Measurements from ENCODE around the gene MORN5.

Gene MORN5

GRCh38 chr9:122128969-122129343 lies 30.8 kb upstream of the MORN5 start:
- TF ChIP-seq GATA2 (IDR thresholded peaks at IDR 0.05; ENCODE audit: low read depth, low read length) (no peak), GATA3 (IDR thresholded peaks at IDR 0.05; ENCODE audit: low read depth, low read length) (no peak)

DNA sequence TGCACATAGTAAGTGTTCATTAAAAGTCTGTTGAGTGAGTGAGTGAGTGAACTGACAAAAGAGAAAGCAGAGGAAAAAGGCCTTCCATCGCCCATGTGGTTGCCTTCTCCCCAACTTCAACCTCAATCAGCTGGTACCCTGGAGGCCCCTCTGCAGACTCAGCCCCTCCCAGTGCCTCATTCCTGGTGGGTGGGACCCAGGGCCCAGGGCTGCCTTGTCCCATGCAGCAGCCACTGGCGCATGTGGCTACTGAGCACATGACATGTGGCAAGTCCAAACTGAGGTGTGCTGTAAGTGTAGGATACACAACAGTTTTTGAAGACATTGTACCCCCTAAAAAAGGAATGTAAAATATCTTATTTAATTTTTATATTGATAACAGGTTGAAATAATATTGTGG lies 29.7 kb upstream of the MORN5 start:
- TF ChIP-seq GATA3 (IDR thresholded peaks at IDR 0.05; ENCODE audit: low read depth, low read length) (no peak), GATA2 (IDR thresholded peaks at IDR 0.05; ENCODE audit: low read depth, low read length) (no peak)

- no peak for TF ChIP-seq GATA3 (IDR thresholded peaks at IDR 0.05; ENCODE audit: low read depth, low read length)
- no peak for TF ChIP-seq GATA2 (IDR thresholded peaks at IDR 0.05; ENCODE audit: low read depth, low read length)
Measured at GRCh38 chr9:122130837-122131236, 28.9 kb upstream of the MORN5 start.

GRCh38 chr9:122131401-122132001 lies 28.2 kb upstream of the MORN5 start:
- no peak for TF ChIP-seq GATA2 (IDR thresholded peaks at IDR 0.05; ENCODE audit: low read depth, low read length)
- no peak for TF ChIP-seq GATA3 (IDR thresholded peaks at IDR 0.05; ENCODE audit: low read depth, low read length)

- TF ChIP-seq GATA3 (IDR thresholded peaks at IDR 0.05; ENCODE audit: low read depth, low read length) = no peak
- TF ChIP-seq GATA2 (IDR thresholded peaks at IDR 0.05; ENCODE audit: low read depth, low read length) = no peak
Measured at GRCh38 chr9:122132539-122132938, 27.2 kb upstream of the MORN5 start.

DNA sequence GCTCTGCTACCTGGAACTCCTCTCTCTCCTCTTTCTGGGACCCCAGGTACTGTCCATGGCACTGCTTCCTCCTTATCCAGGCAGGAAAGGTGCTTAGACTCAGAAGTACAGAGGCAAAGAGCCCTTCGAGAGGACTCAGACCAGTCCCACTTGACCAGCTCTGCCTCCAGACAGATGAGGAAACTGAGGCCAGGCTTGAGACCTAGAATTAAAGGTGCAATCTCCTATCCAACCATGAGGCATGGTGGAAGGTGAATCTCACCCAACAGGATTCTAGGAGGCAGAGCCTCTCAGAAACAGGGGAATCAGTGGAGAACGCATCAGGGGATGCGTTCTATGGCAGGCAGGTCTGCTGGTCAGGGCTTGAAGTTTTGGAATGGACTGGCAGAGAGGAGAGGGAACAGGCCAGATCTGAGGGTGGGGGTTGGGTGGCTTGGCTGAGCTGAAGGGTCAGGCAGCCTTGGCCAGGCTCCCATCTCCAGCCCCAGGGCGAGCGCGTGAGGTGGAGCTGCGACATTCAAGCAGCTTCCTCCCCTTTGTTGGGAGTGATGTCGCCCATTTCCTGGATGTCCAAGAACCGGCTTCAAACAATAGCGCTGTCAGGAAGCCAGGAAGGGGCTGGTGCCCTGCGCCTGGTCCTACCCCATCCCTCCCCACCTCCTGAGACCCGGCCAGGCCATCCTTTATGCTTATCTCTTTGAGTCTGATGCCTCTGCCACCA lies 26.3 kb upstream of the MORN5 start:
- TF ChIP-seq GATA2 (IDR thresholded peaks at IDR 0.05; ENCODE audit: low read depth, low read length) = no peak
- TF ChIP-seq GATA3 (IDR thresholded peaks at IDR 0.05; ENCODE audit: low read depth, low read length) = no peak

- TF ChIP-seq GATA2 (IDR thresholded peaks at IDR 0.05; ENCODE audit: low read depth, low read length) (no peak; the same call in 1 of the 2 replicates), GATA3 (IDR thresholded peaks at IDR 0.05; ENCODE audit: low read depth, low read length) (no peak)
Measured at GRCh38 chr9:122133984-122134535, 25.6 kb upstream of the MORN5 start.

DNA sequence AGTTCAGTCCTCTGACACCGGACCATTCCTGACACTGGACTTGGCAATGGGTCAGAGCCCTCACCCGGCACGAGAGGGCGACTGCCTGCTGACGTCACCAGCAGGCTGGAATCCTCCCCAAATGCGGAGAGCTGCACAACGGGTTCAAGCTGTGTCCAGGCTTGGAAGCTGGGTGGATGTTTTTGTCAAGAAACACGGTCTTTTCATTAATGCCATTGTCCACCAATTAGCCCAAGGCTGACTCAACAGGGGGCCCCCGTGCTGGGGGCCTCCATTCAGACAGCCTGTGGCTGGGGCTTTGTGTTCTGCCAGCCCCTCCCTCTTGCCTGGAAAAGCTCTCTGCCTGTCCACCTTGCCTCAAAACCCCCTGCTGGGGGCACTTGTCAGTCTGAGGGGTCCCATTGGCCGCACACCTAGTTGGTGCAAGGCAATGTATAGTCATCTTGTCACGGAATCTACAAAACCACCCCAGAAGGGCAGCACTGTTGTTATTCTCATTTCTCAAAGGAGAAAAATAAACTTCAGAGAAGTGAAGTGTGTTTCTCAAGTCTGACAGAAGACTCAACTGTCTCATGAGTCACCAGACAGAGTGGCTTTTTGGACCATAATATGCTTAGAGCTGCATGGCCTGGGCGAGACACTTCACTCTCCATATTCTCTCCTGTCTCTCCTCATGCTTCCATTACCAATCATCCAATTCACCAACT lies 24.7 kb upstream of the MORN5 start:
- TF ChIP-seq GATA2 (IDR thresholded peaks at IDR 0.05; ENCODE audit: low read depth, low read length) (no peak), GATA3 (IDR thresholded peaks at IDR 0.05; ENCODE audit: low read depth, low read length) (no peak)

GRCh38 chr9:122135529-122135859 lies 24.2 kb upstream of the MORN5 start:
- no peak for TF ChIP-seq GATA3 (IDR thresholded peaks at IDR 0.05; ENCODE audit: low read depth, low read length)
- TF ChIP-seq GATA2 (IDR thresholded peaks at IDR 0.05; ENCODE audit: low read depth, low read length) = no peak

DNA sequence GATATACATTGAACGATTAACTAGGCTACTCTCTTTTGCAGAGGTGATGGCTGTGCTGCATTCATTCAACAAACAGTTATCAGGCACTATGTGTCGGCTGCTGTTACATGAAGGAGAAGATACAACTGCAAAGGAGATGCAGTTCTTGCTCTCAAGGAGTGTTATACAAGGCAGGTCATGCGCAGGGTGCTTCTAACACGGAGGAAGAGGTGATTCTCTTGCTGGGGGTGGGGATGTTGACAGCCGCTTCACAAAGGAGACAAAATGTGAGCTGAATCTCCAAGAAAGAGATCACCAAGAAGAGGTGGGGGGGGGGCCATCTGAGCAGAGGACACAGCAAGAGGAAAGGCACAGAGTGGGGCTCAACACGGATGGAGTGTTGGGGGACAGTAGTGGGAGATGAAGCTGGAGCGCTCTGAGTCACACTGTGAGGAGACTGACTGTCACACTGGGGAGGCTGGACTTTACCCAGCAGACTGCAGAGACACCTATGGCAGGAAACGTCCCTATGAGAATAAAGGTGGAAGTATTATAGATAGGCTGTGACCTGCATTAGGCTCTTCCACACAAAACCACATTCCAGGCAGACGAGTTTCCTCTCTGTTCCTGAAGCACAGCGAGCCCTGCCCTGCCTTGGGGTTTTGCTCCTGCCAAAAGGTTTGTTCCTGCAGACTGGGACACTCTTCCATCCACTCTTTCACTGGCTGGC lies 21.0 kb upstream of the MORN5 start:
- TF ChIP-seq GATA2 (IDR thresholded peaks at IDR 0.05; ENCODE audit: low read depth, low read length) (no peak), GATA3 (IDR thresholded peaks at IDR 0.05; ENCODE audit: low read depth, low read length) (no peak)

- no peak for TF ChIP-seq GATA2 (IDR thresholded peaks at IDR 0.05; ENCODE audit: low read depth, low read length)
- TF ChIP-seq GATA3 (IDR thresholded peaks at IDR 0.05; ENCODE audit: low read depth, low read length) = no peak
Measured at GRCh38 chr9:122140368-122141193, 19.1 kb upstream of the MORN5 start.

GRCh38 chr9:122141671-122142070 lies 18.0 kb upstream of the MORN5 start:
- TF ChIP-seq GATA3 (IDR thresholded peaks at IDR 0.05; ENCODE audit: low read depth, low read length) (no peak), GATA2 (IDR thresholded peaks at IDR 0.05; ENCODE audit: low read depth, low read length) (no peak)

DNA sequence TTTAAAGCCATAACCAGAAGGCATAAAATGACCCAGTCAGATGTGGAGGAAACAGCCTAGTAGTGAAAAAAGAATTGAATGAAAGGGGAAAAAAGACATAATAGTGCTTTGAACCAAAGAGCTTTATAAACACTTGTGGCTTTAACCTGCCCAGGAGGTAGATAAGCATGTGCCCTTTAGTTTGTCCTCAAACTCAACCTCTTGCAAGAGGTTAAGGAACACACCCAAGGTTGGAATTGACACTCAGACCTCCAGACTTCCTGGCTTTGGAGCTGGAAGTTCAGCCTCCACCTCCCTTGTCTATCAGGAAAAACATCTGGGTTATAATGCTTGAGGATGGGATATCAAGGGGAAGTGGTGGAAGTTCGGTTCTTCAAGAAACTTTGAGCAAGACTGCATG lies 16.4 kb upstream of the MORN5 start:
- no peak for TF ChIP-seq GATA3 (IDR thresholded peaks at IDR 0.05; ENCODE audit: low read depth, low read length)
- no peak for TF ChIP-seq GATA2 (IDR thresholded peaks at IDR 0.05; ENCODE audit: low read depth, low read length)

Data from SH-SY5Y (cell line).